Activated T-cell treated with anti-CD3 and anti-CD28 coated beads for 24 hours (primary cell): Measurements from ENCODE around the gene FAXDC2.
"Not testable (repeated sequence)": the region's sequence is repeated elsewhere in the genome, so short reads cannot be mapped to it uniquely, and the experiment has no call there.

Experiments
- DNase-seq: peaks from one replicate; pipeline ENCODE4 v3.0.0-alpha.2; 2020; ENCODE audit warnings: low read depth

The FAXDC2 gene

DNA sequence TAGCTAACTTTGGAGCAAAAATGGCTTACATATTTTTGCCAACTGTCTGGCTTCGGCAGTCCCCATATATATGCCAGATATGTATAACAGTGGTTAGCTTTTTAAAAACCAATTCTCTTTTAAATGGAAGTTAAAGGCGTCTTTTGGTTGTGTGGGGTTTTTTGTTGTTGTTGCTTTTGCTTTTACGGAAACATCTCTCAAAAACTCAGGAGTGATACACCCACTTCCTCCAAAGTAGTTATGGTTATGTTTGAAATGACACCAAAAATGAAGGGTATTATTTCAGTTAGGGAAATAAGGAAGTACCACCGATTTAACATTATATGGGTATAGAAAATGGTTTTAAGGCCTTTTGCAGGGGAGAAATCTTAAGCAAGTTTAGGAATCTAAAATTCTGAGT is 10.4 kb upstream of the FAXDC2 start:
- DNase-seq, result no peak

DNA sequence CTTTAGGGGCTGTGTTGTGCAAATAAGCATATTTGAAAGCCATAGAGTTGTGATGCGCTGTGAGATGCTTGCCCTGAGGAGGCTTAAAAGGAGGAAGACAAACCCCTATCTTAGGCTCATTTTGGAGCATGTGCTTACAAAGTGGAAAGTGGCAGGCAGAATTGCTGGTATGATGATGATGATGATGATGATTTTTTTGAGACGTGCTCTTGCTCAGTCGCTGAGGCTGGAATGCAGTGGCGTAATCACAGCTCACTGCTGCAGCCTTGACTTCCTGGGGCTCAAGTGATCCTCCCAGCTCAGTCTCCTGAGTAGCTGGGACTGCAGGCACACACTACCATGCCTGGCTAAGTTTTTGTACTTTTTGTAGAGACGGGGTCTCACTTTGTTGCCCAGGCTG is 9.7 kb upstream of the FAXDC2 start:
- no peak for DNase-seq

DNA sequence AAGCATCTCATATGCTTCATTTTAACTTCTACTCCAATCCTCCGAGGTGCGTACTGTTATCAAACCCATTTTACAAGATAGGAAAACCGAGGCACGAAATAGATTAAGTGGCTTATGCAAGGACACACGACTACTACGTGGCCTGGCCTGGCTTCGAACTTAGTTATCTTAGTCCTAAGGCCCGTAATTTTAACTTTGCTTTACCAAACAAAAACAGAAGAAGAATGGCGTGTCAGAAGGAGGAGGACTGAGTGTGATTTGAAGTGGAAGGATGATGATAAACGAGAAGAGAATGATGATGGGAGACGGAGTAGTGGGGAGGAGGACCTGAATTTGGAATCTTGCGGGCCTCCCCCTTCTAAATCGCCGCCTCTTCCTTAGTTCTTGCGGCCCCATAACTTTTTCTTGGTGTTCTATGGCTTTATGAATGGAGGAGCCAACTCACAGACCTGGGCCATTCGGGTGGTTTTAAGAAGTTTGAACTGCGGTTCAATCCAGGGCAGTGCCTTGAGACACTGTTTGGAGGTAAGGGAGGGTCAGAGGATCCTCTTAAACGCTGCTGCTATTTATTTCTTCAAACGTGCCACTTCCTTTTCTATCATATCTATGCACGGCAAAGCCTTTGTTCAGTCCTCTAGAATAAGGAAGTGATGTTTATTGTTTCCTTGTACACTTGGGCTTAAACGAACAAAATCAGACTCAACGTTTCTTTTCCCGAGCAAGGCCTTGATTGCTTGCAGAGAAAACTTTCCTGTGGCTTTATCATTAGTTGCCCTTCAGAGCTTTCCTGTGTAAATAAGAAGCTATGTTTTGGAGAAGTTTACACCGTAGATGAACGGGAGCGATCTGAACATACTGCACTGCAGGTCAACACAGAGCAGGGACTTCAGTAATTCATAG is 8.8 kb upstream of the FAXDC2 start:
- DNase-seq, result no peak

DNA sequence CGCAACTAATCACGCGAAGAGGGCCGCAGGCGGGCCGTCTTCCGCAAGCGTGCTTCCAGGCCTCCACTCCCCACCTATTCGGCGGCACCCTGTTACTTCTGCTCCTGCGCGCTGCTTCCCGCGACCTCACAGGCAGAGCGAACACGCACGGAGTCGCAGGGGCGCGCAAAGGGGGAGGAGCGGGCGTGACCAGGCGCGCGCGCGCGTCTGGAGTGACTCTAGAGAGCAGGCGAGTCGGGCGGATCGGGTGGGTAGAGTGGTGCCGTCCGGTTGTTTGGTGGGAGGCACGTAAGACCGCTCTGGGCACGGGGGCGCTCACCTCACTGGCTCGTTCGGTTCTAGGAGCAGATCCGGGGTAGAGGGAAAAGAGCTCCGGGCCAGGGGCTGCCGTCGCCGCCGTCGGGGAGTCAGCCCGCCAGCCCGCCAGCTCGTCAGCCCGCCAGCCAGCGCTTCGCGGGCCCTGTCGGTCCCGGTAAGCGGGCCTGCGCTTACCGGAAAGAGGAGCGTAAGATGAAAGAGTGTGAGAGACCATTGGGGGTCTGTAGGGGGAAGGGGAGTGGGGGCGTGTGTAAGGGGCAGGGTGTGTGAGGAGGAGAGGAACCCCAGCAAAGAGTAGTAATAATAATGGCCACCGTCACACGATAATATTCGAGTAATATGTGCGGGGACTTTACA is 8.0 kb upstream of the FAXDC2 start, which contains the start of gene CNOT8:
CNOT8 (plus strand) TSS at position 331 of the 675 bp plus-strand sequence. CDS start 4,652 bp downstream, outside the sequence.
- peak; percentile 98 for DNase-seq

- DNase-seq, result peak; percentile 76
Observed at GRCh38 chr5:154857530-154858296, 7.3 kb upstream of the FAXDC2 start.

GRCh38 chr5:154851351-154851750 is 948 bp upstream of the FAXDC2 start:
- no peak for DNase-seq

DNA sequence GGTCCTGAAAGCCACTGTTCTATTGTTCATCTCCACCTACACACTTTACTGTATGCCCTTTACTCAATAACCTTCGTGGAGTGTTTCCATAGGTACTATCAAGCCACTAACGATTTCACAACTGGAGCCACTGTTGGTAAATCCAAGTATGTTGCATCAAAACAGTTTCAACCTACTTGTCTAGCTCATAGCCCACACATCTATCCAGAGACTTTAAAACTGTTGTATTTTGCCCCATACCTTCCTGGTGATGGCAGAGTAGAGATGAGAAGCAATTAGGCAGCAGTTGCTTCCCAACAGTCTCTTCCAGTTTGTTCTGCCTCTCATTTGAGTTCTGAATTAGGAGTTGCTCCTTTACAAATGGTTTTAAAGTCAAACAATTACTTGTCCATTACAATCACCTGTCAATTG is 607 bp downstream of the FAXDC2 start:
- DNase-seq, result no peak

DNA sequence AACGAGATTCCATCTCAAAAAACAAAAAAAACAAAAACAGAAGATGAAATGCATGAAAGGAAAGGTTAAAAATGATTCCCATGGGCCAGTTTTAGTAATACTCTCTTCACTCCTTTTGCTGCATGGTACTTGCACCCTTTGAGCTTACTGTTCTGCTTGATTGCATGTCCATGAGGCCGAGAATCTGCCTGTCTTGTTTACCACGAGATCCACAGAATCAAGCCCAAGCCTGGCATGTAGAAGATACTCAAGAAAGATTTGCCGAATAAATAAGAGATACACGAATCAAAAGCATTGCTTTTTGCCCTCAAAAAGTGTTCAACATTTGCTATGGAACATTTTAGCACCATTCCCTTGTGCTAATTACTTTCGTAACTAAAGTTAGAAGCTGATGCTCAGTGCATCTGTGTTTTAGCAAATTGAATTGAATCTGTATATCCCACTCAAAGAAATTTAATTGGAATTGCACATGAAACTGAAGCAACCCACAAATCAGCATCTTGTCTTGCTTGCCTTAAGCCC is 1.1 kb downstream of the FAXDC2 start:
- DNase-seq, result no peak

- DNase-seq, result no peak
Observed at GRCh38 chr5:154844809-154845208, 5.6 kb downstream of the FAXDC2 start.

- no peak for DNase-seq
Observed at GRCh38 chr5:154842689-154843530, 7.5 kb downstream of the FAXDC2 start.

GRCh38 chr5:154841273-154841661 is 9.1 kb downstream of the FAXDC2 start:
- no peak for DNase-seq

GRCh38 chr5:154840435-154841272 is 9.7 kb downstream of the FAXDC2 start:
- no peak for DNase-seq

DNA sequence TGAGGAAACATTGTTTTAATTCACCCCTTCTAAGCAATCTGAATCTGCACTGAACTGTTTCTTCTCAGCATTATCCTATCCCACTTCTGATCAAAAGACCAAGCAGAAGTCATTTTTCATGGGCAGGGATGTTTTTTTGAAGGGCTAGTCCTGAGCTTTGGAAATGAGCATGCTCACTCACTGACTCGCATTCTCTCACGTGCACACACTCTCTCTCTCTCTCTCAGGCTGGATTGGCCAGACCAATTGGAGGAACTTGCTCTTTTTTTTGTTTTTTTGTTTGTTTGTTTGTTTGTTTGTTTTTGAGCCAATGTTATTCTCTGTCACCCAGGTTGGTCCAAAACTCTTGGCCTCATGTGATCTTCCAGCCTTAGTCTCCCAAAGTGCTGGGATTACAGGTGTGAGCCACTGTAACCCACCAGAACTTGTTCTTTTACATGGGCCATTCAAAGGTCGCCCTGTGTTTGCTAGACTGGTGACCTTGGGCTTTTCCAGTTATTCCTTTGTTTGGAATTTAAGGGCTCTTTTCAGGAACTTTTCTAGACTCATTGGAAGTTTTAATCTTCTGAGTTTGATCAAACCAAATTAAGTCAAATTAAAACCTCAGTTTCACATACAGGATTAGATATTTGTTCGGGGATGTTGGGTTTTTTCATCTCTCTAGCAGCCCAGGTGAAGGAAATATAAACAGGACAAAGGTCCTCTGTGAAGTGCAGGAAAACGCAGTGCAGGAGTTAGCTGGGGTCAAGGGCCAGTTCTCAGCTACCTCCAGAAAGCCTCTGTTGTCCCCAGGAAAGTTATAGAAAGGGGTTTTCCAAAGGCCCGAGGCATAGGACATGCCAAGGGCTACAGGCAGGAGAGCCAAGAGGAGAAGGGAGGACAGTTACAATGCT is 13.1 kb downstream of the FAXDC2 start:
- DNase-seq, result no peak

DNA sequence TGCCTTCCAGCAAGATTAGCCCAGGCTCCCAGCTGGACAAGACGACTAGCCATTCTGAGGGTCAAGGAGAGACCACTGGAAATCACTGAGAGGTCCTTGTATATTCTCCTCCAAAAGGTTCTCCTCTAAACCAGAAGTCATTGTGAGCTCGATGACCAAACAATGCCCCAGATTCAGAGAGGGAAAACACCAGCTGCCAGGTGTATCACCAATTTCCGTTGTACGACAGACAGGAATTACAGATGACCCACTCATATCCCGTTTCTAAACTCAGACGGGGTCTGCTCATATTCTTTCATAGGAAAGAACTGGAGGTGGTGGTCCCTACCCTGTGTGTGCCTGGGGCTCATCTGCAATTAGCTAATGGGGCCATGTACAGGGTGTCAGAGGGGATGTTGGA is 14.2 kb downstream of the FAXDC2 start:
- DNase-seq, result no peak

DNA sequence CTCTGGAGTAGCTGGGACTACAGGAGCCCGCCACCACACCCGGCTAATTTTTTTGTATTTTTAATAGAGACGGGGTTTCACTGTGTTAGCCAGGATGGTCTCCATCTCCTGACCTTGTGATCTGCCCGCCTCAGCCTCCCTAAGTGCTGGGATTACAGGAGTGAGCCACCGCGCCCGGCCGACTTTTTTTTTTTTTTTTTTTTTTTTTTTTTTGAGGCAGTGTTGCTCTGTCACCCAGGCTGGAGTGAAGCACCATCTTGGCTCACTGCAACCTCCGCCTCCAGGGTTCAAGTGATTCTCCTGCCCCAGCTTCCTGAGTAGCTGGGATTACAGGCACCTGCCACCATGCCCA is 14.7 kb downstream of the FAXDC2 start:
- DNase-seq, result not testable (repeated sequence)

DNA sequence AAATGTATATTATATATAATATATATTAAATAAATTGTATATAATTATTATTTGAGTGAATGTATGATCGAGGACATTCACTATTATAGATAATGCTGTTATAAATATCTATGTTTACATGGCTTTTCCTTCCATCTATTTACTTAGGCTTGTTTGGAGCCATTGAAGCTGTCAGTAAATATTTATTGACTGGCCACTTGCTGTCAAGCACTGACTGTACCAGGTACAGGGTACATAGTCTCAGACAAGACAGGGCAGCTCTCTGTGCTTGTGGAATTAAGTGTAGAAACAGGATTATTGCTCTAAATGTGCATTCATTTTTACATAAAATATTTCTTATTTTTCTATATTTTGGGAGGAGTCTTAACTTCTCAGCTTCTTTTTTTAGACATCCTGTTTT is 16.4 kb downstream of the FAXDC2 start:
- DNase-seq, result no peak

DNA sequence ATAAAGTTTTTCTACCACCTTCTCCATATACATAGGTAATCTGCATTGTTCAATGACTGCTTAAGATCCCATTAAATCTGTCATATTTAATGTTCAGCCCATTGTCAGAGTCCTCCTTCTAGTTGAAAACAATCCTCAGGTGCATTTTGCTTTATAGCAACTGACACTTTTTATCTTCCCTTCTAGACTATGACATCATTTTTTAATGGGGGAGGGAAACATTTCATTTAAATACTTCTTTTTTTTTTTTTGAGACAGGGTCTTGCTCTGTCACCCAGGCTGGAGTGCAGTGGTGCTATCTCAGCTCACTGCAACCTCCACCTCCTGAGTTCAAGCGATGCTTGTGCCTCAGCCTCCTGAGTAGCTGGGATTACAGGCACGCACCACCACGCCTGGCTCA is 17.6 kb downstream of the FAXDC2 start:
- not testable (repeated sequence) for DNase-seq

- DNase-seq, result no peak
Observed at GRCh38 chr5:154831451-154831850, 19.0 kb downstream of the FAXDC2 start.

DNA sequence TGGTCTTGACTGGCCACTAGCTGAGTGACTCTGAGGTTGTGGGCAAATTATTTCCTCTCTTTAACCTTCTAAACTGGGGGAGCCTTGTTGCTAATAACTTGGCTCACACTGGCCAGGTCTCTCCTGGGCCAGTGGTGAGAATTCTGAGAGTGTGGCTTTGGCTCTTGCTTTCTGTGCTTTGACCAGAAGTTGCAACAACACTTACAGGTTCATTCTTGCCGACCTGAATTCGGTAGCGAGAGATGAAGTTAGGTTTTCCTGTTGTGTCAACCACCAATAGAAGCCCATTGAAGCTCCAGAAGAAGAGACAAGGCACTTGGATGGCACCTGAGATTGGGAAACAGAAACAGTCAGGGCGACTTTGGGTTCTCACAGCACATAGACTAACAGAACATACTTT is 19.8 kb downstream of the FAXDC2 start:
- DNase-seq, result no peak

DNA sequence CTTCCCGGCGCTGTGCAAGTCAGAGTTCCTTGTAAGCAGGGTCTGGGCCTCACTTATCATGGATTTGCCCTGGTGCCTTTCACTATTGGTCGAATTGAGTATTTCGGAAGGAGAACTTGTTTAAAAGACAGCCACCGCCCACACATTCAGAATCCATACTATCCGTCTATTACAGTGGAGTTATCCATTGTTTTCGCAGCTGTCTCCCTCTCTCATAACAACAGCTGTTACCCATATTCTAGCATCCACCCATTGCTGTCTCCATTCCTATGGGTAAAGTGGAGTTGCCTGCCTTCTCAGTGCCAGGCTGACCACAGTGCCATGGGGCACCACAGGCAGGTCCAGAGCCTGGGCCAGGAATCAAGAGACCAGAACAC is 20.2 kb downstream of the FAXDC2 start:
- DNase-seq, result no peak
